Hepatocyte (in vitro differentiated cells): ENCODE measurements around the gene NSMF.

Experiments
- EZH2 ChIP-seq: fragments of 200-600 bp; sonication (generic); IDR thresholded peaks from 2 replicates; pipeline ENCODE4 v1.6.1; 2016; ENCODE audit warnings: antibody characterized with exemption, mild to moderate bottlenecking, borderline replicate concordance
- TF ChIP-seq, protein P1 (sequence below): fragments of 200-600 bp; sonication (generic); IDR thresholded peaks from 2 replicates; pipeline ENCODE4 v1.5.1; 2016; ENCODE audit warnings: antibody characterized with exemption, mild to moderate bottlenecking; ENCODE audit not compliant: poor library complexity

DNA sequence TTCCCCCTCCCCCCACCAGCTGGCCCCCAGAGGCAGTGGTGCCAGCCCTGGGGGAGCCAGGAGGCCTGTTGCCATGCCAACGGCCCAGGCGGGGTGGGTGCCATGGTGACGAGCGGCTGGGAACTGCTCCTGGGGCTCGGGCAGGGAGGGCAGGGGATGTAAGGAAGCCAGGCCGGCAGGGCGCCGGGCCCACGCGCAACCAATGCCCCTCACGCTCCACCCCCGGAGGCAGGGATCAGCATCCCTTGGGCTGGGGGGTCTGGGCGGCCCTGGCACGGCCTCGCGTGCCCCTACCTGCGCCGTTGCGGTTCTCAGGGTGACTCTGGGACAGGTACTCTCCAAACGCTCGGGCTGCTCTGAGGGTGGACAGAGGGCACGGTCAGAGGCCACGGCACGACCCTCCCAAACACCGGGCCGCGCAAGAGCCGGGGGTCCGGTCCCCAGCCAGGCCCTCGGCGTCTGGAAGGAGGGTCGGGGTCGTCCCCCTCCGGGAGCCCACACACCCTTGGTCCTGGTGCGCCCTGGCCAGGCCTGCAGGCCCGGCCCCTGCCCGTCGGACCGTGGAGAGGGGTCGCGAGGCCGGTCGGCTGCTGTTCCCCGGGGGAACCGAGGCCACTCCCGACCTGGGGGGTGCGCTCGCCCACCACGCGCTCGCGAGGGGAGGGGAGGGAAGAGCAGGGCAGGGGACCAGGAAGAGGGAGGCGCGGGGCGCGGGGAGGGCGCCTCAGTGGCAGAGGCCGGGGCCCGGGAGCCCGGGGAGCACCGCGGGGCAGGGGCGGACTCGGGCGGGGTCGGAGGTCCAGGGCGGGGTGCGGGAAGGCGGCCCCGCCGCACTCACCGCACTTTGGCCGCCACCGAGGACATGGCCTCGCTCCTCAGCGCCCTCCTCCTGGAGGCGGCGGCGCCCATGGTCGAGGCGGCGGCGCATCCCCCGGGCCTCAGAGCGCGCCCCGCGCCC is 661 bp downstream of the NSMF start:
- TF ChIP-seq, protein P1, sequence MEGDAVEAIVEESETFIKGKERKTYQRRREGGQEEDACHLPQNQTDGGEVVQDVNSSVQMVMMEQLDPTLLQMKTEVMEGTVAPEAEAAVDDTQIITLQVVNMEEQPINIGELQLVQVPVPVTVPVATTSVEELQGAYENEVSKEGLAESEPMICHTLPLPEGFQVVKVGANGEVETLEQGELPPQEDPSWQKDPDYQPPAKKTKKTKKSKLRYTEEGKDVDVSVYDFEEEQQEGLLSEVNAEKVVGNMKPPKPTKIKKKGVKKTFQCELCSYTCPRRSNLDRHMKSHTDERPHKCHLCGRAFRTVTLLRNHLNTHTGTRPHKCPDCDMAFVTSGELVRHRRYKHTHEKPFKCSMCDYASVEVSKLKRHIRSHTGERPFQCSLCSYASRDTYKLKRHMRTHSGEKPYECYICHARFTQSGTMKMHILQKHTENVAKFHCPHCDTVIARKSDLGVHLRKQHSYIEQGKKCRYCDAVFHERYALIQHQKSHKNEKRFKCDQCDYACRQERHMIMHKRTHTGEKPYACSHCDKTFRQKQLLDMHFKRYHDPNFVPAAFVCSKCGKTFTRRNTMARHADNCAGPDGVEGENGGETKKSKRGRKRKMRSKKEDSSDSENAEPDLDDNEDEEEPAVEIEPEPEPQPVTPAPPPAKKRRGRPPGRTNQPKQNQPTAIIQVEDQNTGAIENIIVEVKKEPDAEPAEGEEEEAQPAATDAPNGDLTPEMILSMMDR = no peak
- TF ChIP-seq EZH2 = no peak
